GM20000 (cell line): ENCODE data around the gene NOTCH2.

ENCODE experiments used
- DNase-seq: peaks from one replicate; pipeline ENCODE4 v3.0.0; 2012; ENCODE audit warnings: low spot score
- CTCF ChIP-seq: IDR thresholded peaks from 2 replicates; pipeline ENCODE4 v1.5.1; 2012; ENCODE audit warnings: mild to moderate bottlenecking, control low read depth; ENCODE audit errors: extremely low read depth, missing control alignments

Gene NOTCH2

GRCh38 chr1:119974013-119974412 lies 95.4 kb downstream of the NOTCH2 start:
- DNase-seq = no peak
- no peak for TF ChIP-seq CTCF

- TF ChIP-seq CTCF = no peak
- no peak for DNase-seq
Observed at GRCh38 chr1:119971710-119972570, 97.5 kb downstream of the NOTCH2 start.

- no peak for TF ChIP-seq CTCF
Observed at GRCh38 chr1:119968601-119969000, 100.9 kb downstream of the NOTCH2 start.

GRCh38 chr1:119968068-119968492 lies 101.4 kb downstream of the NOTCH2 start:
- TF ChIP-seq CTCF = peak; percentile 76
- DNase-seq = peak; percentile 40

More at GRCh38 chr1:119968601-119969000, 100.9 kb downstream of the NOTCH2 start:
- no peak for DNase-seq

- no peak for DNase-seq
- no peak for TF ChIP-seq CTCF
Observed at GRCh38 chr1:119966681-119967080, 102.8 kb downstream of the NOTCH2 start.

- no peak for DNase-seq
- no peak for TF ChIP-seq CTCF
Observed at GRCh38 chr1:119966020-119966419, 103.4 kb downstream of the NOTCH2 start.

- no peak for TF ChIP-seq CTCF
- DNase-seq = no peak
Observed at GRCh38 chr1:119964673-119965363, 104.6 kb downstream of the NOTCH2 start.
